HG03565 (cell line): ENCODE measurements around the gene LCP1.

Source experiments
- ATAC-seq: cut with Tn5 transposase; IDR thresholded peaks from one replicate; pipeline ENCODE4 v1.9.1; 2021; ENCODE audit warnings: mild to moderate bottlenecking, moderate library complexity; ENCODE audit not compliant: unreplicated experiment

The LCP1 gene

GRCh38 chr13:46103037-46103436 is 78.9 kb downstream of the LCP1 start:
- no peak for ATAC-seq

DNA sequence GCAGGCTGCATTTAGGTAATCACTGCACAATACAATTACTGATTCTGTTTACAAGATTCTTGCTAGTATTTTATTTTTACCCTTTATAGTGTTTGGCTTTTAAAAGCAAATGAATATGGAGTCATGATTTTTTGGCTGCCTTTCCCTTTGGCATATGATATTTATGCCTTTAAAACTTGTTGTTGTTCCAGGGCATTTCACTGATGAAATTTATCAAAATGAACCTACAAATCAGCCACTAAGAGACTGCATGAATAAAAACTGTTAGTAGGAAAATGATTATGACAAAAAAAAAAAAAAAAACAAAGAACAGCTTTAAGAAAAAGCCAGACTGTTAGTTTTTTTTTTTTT is 79.7 kb downstream of the LCP1 start:
- ATAC-seq, result no peak

DNA sequence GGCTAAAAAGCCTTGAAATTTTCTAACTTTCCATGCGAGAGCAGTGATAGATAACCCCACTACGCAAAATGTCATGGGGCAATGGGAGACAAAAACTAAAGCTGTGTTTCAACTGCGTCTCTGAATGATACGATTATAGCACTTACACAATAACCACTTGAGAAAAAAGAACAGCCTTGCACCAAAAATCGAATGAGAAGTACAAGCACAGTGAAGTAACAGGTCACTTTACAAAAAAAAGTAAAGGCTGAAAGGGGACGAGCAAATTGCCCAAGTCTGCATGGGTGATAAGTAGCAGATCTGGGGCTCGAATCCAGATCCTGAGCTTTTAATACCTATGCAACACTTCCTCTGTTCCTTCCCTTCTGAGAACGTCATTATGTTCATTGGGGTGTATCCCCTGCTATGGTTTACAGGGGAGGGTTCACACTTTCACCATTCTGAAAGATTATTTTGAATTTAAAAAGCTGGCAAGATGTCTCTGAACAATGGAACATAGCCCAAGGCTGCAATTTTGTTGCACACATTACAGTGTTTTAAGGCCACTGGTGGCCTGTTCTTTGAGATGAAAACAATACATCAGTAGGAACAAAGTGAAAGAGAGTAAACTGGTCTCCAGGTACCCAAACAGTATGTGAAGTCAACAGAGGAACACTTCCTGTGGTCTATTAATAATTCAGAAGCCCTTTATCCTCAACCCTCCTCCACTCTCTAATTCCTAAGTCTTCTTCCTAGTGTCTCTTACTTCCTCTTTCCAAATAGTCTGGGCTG is 80.3 kb downstream of the LCP1 start:
- ATAC-seq, result no peak

DNA sequence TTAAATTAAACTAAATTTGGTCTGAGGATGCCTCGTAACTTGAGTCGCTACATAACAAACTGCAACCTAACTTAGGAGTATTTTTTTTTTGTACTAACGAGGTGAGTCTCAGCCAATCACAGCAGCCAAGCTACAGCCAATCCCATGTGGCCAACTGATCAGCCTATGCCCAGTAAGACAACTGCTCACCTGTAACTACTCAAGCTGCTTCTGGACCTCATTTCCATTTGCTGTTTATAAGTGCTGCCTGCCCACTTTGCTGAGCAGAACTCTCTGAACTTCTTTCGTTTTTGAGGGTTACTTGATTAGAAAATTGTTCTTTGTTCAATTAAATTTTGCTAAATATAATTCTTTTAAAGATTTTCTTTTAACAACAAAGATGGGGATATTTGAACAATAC is 81.0 kb downstream of the LCP1 start:
- ATAC-seq, result no peak

GRCh38 chr13:46100191-46100815 is 81.7 kb downstream of the LCP1 start:
- peak; percentile 38 for ATAC-seq

DNA sequence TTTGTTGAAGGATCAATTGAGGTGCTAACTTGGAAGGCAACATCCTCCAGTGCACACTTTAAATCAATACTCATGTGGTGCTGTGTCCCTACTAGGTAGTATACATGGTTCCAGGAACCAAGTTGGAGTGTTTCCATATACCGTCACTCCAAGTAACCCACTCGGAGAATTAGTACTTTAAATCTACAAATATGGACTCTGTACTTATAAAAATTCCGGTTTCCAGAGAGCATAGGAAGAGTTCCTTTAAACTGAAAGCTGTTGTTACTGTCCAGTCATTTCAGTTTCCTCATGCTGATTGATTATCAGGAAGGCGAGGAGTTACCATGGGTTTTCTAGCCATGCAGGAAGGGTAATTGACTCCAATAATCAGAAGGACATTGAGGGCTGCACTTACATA is 84.3 kb downstream of the LCP1 start:
- no peak for ATAC-seq

DNA sequence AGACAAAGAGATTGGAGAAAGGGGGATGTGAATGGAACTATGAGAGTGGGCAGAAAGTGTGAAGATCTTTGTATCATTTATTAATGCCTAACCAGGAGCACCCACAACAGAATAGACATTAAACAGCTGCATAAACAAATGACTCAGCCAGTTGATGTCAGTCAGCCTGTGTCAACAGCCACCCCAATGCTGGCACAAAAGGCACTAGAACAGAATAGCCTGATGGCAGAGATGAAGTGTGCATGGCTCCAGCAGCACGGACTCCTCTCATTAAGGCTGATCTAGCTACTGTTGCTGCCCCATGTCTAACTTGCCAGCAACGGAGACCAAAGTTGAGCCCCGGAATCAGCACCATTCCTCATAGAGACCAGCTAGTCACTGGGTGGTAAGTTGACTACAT is 85.0 kb downstream of the LCP1 start:
- no peak for ATAC-seq

DNA sequence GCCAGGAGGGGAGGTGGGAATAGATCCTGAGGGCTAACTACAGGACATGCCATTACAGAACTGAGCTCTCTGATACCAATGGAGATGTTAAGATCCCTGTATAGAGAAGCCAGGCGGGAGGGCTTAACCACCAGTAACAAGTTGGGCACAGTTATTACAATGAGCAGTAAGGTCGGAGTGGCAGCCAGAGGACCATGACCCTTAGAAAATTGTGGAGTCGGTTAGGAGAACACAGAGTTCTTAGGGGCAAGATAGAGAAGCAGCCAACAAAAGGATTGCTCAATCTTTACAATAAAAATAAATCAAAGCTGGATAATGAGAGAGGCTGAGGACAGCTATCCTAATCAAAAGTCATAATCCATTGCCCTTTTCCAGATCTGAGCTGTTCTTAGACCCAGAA is 87.5 kb downstream of the LCP1 start:
- no peak for ATAC-seq

DNA sequence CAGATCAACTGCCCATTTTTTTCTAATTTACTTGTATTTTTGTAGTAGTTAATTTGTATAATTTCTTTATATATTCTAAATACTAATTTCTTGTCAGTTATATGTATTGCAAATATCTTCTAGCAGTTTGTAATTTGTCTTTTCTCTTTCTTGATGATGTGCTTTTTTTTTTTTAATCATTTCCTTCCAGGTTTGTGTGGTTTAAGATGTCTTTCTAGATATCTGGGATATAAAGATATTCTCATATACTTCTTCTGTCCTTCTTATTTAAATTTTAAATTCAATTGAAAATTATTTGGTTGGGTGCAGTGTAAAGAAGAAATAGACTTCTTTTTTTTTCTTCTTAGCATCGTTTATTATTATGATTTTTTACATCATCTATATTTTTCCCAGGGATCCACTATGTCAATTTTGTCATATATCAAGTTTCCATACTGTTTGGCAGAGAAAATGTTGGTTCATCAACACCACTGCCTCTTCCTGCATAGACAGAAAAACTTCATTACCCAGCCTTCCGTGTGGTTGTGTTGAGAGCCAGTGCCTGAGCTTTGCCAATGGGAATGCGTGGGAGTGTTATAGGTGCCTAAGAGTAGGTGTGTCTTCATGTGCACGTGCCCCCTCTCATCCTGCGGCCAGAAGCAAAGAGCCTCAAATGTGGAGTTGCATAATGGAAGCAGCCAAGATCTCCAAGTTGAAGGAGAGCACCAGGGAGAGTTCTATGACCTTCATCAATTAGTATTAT is 93.0 kb downstream of the LCP1 start:
- ATAC-seq, result no peak

GRCh38 chr13:46087481-46087880 is 94.5 kb downstream of the LCP1 start:
- ATAC-seq, result no peak

- no peak for ATAC-seq
These were observed 95.0 kb downstream of the LCP1 start for GRCh38 chr13:46086985-46087384.

GRCh38 chr13:46086421-46086922 is 95.5 kb downstream of the LCP1 start:
- no peak for ATAC-seq

- no peak for ATAC-seq
These were observed 96.2 kb downstream of the LCP1 start for GRCh38 chr13:46085737-46086136.

DNA sequence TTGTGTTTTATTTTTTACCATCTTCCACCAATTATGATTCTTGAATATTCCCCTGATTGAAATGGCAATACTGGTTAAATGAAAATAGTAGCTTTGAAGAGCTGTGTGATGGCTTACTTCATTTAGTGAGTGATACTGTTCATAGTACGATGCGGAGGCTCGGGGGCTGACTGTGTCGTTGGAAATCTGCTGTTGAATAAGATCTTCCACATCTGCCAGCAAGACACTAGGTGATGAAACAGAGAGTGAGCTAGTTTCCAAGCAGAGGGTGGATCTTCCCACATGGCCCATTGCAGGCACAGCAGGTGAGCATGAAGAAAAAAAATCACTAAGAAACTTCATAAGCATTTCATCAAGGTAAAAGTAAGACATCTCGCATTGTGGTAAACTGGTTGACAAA is 99.7 kb downstream of the LCP1 start:
- ATAC-seq, result no peak

DNA sequence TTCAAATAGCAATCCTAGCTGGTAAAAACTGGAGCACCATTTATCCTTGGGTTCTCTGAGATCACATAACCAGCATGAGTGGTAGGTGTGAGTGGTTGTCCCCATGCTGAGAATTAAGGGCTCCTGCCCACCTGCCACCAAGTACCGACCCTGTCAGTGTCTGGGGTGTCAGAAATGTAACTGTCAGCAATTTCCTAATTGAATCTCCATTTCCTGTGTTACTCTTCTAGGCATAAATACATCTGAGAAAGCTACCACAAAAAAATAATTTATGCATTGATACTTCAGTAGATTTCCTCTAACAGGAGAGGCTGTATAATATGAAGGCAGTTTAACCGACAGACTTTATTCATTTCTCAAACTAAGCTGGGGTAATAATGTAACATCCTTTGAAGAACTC is 102.2 kb downstream of the LCP1 start:
- no peak for ATAC-seq

DNA sequence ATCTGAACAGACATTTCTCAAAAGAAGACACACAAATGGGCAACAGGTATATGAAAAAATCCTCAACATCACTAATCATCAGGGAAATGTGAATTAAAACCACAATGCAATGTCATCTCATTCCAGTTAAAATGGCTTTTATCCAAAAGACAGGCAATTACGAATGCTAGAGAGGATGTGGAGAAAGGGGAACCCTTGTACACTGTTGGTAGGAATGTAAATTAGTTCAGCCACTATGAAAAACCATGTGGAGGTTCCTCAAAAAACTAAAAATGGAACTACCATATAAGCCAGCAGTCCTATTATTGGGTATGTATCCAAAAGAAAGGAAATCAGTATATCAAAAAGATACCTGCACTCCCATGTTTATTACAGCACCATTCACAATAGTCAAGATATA is 104.7 kb downstream of the LCP1 start:
- no peak for ATAC-seq

DNA sequence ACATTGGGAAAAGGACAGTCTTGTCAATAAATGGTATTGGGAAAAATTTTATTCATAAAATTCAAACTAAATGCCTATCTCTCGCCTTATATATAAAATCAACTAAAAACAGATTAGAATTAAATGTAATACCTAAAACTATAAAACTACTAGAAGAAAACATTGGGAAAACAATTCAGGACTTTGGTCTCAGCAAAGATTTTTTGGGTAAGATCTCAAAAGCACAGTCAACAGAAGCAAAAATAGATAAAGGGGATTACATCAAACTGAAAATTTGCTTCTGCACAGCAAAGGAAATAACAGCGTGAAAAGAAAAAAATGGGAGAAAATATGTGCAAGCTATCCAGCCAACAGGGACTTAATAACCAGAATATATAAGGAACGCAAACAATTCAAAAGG is 105.2 kb downstream of the LCP1 start:
- ATAC-seq, result no peak
